SKM-1 (cell line): ENCODE data around the gene FOXK1.

Experiments
- DNase-seq: peaks from one replicate; lab custom pipeline; 2025; ENCODE audit not compliant: unreplicated experiment; lab: John Stamatoyannopoulos, UW

FOXK1 gene

DNA sequence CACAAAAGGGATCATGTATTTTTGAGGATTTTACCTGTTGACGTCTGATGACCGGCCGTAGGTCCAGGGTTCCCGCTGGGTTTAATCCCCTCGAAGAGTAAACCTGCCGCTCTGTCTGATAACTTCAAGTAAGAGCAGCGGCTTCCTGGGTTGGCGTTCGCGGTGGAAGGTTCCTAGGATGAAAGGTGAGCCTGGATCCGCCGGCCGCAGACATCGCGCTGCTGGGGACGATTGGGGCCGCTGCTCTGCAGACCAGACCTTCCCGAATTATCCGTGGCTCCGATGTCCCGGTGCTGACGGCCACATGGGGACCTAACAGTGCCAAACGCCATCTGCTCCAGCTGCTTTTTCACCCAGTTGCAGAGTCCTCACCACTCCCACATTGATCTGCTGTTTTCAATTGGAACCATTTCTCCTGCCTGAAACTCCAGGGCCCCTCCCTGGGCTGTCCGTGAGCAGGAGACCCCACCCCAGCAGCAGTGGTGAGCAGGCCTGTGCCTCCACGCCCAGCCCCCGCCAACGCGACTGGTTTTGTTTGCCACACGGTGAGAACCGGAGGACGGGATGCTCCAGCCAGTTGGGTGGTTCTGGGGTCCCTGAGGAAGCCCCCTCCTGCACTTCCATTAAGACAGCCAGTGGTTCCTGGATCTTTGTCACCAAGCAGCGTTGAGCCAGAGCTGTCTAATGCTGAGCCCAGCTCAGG, 81.1 kb downstream of the FOXK1 start:
- no peak for DNase-seq

DNA sequence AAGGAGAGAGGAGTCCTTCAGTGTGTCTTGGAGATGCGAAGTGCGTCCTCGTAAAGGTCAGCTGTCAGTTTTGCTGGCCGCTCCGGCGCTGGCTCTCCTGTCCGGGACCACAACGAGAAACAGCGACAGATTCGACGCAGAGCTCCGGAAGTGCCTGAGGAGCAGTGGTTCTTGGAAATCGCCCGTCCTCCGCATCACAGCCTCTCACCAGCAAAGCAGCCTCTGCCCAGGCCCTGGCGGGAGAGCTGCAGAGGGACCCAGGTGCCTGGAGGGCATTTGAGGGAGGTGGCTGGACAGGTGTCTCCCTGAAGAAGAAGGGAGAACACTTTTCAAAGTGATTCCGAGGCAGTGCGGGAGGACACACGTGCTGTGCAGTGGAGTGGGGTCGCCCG, 81.7 kb downstream of the FOXK1 start:
- no peak for DNase-seq

DNA sequence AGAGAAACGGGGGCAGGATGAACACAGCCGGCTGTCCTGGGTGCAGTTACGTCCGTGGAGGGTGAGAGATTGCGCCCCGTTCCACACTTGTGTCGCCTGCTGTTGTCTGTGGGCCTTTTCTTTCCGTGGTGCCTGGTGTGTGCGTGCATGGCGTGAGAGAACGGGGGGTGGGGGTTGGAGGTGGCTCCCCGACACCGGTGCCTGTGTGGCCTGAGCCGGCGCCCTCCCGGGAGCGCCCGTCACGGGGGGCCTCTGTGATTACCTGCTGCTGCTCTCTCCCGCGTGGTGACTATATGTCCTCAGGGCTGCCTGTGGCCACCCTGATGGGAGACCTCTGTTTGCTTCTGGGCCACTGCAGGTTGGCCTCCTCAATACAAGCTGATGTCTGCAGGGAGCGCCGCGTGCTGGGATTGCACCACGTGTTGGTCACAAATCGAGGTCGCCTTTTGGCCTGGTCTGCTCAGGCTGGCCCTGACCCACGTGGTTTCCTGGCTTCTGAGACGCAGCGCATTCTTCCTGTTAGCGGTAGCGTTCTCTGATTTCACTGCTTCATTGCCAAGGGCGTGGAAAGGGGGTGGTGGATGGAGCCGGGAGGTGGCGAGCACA, 82.4 kb downstream of the FOXK1 start:
- no peak for DNase-seq

DNA sequence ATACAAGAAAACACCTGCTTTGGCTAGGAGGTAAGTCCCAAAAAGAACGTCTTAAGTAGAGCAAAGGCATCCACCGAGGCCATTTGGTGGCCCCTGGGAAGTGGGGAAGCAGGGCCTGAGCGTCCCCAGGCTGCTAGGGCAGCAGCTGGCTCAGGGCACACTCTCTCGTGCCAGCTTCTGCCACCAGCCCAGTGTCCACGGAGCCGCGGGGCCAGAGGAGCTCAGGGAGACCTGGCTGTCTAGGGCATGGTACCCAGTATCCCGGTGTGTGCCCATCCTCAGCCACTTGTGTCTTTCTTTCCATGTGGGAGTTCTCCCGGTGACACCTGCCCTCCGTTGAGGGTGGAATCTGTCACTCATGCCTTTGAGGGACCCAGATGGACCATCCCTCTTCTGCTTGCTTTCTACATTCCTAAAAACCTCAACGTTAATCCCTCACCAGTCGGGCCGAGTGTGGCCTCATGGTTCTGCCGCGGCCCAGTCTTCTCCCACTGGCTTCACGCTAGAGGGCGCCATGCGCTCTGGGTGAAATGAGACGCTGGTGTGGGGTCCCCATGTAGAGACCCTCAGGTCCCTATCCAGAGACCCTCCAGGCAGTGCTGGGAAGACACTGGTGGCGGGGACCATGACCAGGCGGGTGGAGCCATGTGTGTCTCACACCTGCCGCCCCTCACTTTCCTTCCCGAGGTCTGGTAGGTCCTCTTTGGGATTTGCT, 83.8 kb downstream of the FOXK1 start:
- no peak for DNase-seq

DNA sequence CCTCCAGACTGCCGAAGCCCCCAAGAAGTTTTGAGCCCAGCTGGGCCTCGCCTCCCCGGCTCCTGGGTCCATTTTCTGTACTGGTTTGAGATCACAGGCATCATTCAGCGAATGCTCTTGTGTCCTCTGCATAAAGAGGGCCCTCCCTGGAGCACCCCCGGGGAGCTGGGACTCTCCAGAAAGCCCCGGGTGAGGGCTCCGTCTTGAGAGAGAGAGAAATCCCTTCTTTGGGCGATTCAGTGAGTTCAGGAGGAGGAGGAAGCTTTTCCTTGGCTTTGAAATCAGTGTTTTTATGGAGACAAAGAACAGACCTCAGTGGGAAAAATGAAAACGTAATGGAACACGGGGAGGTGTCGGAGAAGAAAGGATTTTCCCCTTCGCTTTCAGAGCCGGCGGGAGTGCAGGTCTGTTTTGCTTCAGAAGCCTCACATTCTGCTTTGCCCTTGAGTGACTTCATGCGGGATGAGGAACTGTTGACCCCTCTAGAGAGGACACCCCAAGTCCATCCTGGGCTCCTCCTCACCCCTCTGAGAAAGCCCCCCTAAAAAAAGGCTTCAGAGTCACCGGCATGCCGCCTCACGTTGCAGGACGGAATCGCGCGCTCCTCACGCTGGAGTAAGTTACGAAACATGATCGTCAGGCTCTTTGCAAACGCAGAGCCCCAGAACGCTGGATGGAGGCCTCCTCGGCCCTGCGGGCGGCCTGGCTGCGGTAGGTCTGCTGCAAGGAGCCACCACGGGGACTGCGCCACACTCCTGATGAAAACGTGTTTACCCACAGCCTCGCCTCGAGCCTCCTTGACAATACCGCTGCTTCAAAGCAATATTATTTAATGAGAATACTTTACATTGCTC, 84.8 kb downstream of the FOXK1 start:
- no peak for DNase-seq

DNA sequence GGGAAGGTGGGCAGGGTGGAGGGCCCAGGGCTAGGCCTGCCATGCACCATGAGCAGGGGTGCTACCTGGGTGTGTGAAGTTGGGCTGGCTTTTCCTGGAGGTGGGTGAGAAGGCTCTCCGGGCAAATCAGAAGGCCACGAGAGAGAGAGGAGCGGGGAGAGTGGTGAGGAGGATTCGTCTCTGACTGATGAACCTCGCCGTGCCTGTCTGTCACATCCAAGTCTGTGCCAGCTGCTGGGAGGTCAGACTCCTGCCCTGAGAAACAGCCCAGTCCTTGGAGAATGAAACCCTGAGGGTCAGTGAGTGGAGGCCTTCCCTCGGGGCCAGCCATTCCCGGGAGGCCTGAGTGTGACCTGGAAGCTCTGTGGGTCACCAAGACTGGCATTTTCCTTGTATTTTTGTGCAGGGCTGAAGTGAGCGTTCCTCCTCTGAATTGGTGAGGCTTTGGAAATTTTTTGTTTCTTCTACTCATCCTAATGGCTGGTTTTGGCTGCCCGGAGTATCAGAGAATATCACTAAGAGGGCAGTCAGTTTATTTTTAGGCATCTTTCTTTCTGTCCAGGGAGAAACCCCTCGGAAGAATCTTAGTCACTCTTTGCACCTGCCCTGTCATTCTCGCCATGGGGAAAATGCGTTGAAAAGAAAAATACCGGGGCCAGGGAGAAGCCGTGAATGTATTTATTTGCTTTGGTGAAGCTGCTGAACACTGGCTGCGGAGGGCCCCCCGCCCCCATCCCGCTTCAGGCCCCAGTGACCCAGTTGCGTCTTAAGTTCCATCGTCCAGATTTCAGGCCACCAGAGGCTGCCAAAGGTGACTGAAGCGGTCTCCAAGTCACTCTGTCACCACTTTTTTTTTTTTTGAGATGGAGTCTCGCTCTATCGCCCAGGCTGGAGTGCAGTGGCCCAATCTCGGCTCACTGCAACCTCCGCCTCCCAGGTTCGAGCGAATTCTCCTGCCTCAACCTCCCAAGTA, 86.8 kb downstream of the FOXK1 start:
- DNase-seq: no peak

DNA sequence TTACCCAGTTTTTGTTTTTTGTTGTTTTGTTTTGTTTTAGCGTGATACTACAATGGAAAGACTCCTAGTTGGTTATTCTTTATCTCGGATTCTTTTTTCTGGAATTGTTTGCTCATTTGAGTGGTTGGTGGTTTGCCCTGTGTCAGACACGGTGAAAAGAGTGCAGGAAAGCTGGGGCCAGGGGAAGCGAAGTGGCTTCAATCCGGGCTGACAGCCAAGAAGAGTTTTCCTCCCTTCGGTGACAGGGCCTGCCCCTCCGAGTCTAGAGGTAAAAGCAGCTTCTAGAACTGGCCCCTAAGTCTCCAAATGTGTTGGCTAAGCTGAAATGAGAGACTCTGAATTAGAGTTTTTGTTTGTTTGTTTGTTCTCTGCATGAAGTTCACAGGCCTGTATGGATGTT, 87.7 kb downstream of the FOXK1 start:
- no peak for DNase-seq

DNA sequence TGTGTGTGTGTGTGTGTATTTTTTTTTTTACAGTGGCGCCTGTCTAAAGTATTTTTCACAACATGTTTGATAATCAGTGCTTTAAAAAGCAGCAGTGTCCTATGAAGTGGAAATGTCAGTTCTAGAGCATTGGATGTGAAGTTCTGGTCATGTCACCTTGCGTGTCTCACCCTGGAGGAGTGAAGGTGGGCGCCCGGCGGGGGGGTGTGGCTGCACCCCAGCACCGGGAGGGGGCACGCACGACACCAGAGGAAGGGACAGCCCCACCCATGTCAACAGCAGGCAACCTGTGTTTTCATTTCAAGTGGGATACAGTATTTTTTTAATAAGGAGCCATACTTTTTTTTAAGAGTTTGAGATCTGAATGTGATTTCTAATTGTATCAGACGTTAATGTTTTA, 88.8 kb downstream of the FOXK1 start:
- no peak for DNase-seq

DNA sequence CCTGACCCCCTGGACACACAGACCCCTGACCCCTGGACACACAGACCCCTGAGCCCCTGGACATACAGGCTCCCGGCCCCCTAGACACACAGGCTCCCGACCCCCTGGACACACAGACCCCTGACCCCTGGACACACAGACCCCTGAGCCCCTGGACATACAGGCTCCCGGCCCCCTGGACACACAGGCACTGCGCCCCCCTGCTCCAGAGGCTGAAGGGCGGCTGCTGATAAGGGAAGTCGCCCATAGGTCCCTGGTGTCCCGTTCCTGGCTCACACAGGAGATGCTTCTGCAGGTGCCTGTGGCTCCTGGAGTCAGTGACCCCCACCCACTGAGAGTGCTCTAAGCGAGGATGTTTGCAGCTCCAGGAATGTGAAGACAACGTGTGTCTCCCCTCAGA, 89.6 kb downstream of the FOXK1 start:
- DNase-seq: no peak

DNA sequence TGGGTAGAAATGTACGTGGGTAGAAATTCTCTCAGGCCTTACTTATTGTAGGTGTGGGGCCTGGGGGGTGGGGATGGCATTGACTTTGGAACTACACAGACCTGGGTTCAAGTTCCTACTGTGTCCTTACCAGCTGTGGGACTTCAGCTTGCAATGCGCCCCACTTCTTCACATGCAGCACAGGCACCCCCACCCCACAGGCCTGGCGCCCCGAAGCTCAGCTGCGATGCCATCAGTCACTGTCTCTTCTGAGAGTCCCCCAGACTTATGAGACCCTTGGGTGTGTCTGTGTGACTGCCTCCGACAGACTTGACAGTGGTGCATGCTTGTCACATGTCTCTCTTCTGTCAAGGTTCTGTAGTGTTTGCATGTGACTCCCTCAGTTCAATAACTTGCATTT, 90.2 kb downstream of the FOXK1 start:
- no peak for DNase-seq

DNA sequence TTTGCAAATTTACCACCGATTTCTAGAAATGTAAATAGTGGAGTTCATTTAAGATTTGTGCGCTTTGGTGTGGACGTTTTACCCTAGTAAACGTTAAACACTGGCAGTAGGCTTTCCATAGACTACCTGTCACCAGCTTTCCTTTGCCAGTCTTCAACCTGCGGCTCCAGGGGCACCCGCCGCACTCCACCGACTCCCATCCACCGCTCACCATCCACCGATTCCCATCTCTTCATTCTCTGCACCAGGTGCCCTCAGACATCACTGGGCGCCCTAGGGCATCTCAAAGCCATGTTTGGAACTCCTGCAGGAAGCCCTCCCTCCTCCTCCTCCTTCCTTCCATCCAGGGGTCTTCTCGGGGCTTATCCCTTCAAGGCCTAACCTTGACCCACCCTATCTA, 91.9 kb downstream of the FOXK1 start:
- no peak for DNase-seq

DNA sequence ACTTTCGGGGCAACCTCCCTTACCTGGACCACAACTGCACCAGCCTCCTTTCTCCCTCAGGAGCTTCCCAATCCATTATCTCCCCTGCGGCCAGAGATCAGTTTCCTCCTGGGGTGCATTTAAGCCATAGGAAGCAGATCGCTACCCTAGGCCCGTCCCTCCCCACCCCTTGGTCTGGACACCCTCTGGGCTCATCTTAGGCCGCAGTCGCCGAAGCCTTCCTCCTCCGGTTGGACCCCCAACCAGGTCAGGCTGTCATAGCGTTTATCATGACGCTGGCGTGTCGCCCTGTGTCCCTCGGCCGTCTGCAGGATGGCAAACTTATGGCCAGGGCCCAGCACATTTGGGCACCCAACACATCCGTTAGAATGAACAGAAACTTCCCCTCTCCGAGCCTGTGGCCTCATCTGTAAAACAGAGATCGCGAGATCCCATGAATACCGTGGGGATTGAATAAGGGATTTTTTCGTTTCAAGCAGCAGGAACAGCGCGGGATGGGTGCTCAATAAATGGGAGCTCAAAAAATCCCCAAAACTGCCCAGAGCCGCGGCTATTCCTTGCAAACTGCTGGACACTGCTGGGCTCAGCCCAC, 92.7 kb downstream of the FOXK1 start:
- peak; percentile 39 for DNase-seq

DNA sequence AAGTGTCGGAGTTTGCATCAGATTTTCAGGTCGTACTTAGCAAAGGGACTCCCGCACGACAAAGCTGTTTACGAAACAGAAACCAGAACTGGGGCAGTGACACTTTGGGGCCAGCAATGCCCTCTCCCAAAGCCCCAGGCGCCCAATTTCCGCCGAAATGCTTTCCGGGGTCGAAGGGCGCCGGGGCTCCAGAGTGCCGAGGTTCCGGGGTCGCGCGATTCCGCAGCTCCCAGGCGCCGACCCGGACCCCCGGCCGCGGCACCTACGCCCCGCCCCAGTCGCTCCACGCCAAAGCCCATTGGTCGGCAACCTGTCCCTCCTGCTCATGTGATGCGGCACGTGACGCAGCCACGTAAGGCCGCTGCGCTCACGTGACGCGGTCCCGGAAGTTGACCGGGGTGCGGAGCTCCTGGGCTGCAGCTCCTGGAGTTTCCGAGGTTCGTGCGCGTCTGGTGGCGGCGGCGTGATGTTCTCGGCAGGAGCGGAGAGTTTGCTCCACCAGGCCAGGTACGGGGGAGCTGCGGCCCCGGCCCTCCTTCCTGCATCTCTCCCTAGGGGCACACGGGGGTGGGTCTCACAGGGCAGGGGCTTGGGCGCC, 93.3 kb downstream of the FOXK1 start, which contains the start of gene AP5Z1:
AP5Z1 (plus strand) TSS at position 374 of the 598 bp plus-strand sequence; CDS start at position 467, 93 bp downstream.
- peak; percentile 76 for DNase-seq

DNA sequence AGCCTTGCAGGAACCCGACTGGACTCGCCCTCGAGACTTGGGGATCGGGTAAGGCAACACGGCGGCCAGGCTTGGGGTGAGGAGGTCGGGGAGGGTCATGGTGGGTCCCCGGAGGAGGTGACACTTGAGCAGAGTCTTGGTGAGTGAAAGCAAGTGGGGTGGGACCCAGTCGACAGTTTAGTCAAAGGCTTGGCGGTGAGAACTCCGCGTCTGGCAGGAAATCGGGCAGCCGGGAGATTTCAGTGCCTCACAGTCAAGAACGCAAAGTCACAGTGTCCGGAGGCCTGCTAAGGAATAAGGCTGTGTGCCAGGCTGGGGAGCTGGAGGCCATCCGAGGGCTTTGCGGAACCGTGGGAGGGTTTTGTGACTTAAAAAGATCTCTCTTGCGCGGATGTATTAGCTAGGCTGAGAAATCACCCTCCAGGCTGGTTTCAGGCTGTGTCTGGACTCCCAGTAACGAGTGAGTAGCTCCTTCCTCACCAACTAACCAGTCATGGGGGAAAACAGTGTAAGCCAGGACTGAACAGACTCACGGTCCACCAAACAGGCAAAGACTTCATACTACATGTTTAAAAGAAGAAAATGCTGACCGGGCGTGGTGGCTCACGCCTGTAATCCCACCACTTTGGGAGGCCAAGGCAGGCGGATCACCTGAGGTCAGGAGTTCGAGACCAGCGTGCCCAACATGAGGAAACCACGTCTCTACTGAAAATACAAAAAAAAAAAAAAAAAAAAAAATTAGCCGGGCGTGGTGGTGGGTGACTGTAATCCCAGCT, 93.9 kb downstream of the FOXK1 start:
- no peak for DNase-seq

DNA sequence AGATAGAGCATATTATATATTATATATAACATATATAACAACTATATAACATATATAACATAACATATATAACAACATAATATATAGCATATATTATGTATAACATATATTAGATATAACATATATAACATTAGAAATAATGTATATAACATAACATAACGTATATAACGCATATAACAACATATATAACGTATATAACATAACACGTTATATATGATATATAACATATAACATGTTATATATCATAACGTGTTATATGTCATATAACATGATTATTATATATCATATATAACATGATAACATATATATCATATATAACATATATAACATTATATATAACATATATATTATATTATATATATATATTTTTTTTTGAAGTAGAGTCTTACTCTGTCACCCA, 97.0 kb downstream of the FOXK1 start:
- DNase-seq: no peak

DNA sequence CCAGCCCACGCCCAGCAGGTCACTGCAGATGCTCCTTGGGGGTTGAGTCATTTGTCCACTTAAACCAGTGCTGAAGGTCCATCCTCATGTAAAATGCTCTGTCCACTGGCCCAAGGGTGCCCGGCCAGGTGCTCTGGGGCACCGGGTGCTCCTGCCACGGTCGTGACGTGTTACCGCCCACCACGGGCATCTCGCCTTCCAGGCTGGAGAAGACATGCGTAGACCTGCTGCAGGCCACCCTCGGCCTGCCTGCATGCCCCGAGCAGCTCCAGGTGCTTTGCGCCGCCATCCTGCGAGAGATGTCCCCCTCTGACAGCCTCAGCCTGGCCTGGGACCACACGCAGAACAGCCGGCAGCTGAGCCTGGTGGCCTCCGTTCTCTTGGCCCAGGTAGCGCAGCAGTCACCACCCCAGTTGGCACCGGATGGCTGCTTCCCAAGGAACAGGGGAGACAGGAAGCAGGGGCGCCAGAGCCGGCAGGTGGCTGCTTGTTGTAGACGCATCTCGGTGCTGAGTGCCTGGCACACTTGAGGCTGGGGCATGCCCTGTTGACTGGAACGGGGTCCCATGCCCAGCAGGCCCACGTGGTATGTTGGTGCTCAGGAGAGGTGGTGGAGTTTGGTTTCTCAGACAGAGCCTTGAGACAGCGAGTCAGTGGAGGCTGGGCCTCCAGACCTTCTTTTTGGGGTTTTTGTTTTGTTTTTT, 99.4 kb downstream of the FOXK1 start:
- DNase-seq: no peak

DNA sequence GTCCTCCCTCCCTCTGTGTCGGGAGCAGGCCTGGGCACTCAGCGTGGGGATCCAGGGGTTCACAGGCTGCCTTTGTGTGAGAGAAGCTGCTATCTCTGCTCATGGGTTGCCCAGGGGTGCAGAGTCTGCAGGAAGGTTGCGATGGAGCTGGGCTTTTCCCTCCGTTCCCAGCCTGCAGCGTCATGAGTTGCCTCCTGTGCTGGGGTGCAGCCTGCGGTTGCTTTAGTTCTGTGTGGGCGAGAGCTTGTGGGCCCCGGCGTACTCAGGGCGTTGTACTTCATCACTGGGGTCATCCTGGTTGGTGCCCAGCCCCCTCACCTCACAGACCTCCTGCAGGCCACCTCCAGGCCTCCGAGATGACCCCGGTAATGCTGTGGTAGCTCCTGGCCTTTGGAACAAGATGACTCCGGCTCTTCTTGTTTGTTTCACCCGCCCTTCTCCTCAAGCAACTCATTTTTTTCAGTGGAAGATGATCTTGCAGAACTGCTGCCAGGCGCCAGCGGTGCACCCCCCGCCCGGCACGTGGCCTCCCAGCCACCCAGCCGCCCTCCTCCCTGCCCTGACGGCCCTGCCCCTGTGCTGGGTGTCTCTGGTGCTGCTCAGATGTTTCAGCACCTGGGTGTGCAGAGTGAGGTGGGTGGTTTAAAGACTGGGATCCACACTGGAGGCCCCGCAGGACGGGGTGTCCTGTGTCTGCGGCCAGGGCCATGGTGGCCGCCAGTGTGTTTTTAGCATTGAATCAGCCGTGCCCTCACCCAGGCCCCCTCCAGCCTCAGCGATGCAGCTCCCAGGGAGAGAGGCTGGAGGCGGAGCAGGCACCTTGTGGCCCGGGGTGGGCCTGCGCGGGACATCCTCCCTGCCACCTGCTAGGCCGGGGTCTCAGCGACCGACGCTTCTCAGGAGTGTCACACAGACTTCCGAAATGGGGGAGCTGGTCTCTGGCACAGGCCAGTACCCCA, 100.5 kb downstream of the FOXK1 start:
- no peak for DNase-seq
